Pulmonary artery endothelial cell (primary cell): Measurements from ENCODE around the gene FAM81A. TPM values are rescaled to one million over a fixed set of nuclear protein-coding genes. Genes with fewer than 3 reads are reported as not detected.
"Not testable (repeated sequence)": the region's sequence is repeated elsewhere in the genome, so short reads cannot be mapped to it uniquely, and the experiment has no call there.

Experiments
- DNase-seq: peaks from one replicate; pipeline ENCODE4 v3.0.0-alpha.2; 2011; ENCODE audit warnings: low read depth, low spot score
- total RNA-seq: library from RNA; depleted of rRNA; stranded (reverse); fragments of >200 nt; gene quantifications from 2 replicates; pipeline ENCODE4 v1.2.3, GENCODE V29; 2014

The FAM81A gene
- total RNA-seq, result 0.07 and 0.18 TPM in 2 replicates

GRCh38 chr15:59437817-59438624 is at the start of gene FAM81A:
Gene FAM81A, plus strand, starts transcription at chr15:59438186. Its CDS starts 20,441 bp downstream, at chr15:59458627.
- DNase-seq, result no peak

- DNase-seq, result no peak
Measured at GRCh38 chr15:59388670-59389069, 49.3 kb upstream of the FAM81A start.

- no peak for DNase-seq
Measured at GRCh38 chr15:59392299-59392698, 45.7 kb upstream of the FAM81A start.

- DNase-seq, result no peak
Measured at GRCh38 chr15:59394166-59394661, 43.8 kb upstream of the FAM81A start.

GRCh38 chr15:59396211-59396610 is 41.8 kb upstream of the FAM81A start:
- DNase-seq, result no peak

- DNase-seq, result no peak
Measured at GRCh38 chr15:59396679-59397078, 41.3 kb upstream of the FAM81A start.

GRCh38 chr15:59398220-59398619 is 39.8 kb upstream of the FAM81A start:
- DNase-seq, result no peak

- no peak for DNase-seq
Measured at GRCh38 chr15:59399465-59400102, 38.4 kb upstream of the FAM81A start.

GRCh38 chr15:59400103-59400813 is 37.7 kb upstream of the FAM81A start:
- DNase-seq, result no peak

GRCh38 chr15:59401051-59401823 is 36.7 kb upstream of the FAM81A start:
- not testable (repeated sequence) for DNase-seq

GRCh38 chr15:59401824-59402569 is 36.0 kb upstream of the FAM81A start:
- DNase-seq, result no peak

GRCh38 chr15:59405079-59405478 is 32.9 kb upstream of the FAM81A start:
- DNase-seq, result no peak

- DNase-seq, result no peak
Measured at GRCh38 chr15:59406446-59406845, 31.5 kb upstream of the FAM81A start.

GRCh38 chr15:59407946-59408345 is 30.0 kb upstream of the FAM81A start:
- DNase-seq, result no peak

- no peak for DNase-seq
Measured at GRCh38 chr15:59410391-59410896, 27.5 kb upstream of the FAM81A start.

GRCh38 chr15:59413577-59413976 is 24.4 kb upstream of the FAM81A start:
- DNase-seq, result no peak

- DNase-seq, result no peak
Measured at GRCh38 chr15:59416816-59417215, 21.2 kb upstream of the FAM81A start.

- DNase-seq, result no peak
Measured at GRCh38 chr15:59419170-59419569, 18.8 kb upstream of the FAM81A start.

- DNase-seq, result no peak
Measured at GRCh38 chr15:59420108-59420507, 17.9 kb upstream of the FAM81A start.

- DNase-seq, result no peak
Measured at GRCh38 chr15:59420986-59421618, 16.9 kb upstream of the FAM81A start.
